Measurements from ENCODE around the gene NR2F1-AS1. TPM values are rescaled to one million over a fixed set of nuclear protein-coding genes. Genes with fewer than 3 reads are reported as not detected.

Gene NR2F1-AS1
- total and polyA plus RNA-seq, 2 experiments from 2014 or later = 0.59 to 4.5 TPM

- TF ChIP-seq, protein P1, sequence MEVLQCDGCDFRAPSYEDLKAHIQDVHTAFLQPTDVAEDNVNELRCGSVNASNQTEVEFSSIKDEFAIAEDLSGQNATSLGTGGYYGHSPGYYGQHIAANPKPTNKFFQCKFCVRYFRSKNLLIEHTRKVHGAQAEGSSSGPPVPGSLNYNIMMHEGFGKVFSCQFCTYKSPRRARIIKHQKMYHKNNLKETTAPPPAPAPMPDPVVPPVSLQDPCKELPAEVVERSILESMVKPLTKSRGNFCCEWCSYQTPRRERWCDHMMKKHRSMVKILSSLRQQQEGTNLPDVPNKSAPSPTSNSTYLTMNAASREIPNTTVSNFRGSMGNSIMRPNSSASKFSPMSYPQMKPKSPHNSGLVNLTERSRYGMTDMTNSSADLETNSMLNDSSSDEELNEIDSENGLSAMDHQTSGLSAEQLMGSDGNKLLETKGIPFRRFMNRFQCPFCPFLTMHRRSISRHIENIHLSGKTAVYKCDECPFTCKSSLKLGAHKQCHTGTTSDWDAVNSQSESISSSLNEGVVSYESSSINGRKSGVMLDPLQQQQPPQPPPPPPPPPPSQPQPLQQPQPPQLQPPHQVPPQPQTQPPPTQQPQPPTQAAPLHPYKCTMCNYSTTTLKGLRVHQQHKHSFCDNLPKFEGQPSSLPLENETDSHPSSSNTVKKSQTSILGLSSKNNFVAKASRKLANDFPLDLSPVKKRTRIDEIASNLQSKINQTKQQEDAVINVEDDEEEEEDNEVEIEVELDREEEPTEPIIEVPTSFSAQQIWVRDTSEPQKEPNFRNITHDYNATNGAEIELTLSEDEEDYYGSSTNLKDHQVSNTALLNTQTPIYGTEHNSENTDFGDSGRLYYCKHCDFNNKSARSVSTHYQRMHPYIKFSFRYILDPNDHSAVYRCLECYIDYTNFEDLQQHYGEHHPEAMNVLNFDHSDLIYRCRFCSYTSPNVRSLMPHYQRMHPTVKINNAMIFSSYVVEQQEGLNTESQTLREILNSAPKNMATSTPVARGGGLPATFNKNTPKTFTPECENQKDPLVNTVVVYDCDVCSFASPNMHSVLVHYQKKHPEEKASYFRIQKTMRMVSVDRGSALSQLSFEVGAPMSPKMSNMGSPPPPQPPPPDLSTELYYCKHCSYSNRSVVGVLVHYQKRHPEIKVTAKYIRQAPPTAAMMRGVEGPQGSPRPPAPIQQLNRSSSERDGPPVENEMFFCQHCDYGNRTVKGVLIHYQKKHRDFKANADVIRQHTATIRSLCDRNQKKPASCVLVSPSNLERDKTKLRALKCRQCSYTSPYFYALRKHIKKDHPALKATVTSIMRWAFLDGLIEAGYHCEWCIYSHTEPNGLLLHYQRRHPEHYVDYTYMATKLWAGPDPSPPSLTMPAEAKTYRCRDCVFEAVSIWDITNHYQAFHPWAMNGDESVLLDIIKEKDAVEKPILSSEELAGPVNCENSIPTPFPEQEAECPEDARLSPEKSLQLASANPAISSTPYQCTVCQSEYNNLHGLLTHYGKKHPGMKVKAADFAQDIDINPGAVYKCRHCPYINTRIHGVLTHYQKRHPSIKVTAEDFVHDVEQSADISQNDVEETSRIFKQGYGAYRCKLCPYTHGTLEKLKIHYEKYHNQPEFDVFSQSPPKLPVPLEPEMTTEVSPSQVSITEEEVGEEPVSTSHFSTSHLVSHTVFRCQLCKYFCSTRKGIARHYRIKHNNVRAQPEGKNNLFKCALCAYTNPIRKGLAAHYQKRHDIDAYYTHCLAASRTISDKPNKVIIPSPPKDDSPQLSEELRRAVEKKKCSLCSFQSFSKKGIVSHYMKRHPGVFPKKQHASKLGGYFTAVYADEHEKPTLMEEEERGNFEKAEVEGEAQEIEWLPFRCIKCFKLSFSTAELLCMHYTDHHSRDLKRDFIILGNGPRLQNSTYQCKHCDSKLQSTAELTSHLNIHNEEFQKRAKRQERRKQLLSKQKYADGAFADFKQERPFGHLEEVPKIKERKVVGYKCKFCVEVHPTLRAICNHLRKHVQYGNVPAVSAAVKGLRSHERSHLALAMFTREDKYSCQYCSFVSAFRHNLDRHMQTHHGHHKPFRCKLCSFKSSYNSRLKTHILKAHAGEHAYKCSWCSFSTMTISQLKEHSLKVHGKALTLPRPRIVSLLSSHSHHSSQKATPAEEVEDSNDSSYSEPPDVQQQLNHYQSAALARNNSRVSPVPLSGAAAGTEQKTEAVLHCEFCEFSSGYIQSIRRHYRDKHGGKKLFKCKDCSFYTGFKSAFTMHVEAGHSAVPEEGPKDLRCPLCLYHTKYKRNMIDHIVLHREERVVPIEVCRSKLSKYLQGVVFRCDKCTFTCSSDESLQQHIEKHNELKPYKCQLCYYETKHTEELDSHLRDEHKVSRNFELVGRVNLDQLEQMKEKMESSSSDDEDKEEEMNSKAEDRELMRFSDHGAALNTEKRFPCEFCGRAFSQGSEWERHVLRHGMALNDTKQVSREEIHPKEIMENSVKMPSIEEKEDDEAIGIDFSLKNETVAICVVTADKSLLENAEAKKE (CRISPR knock-in tag; IDR thresholded peaks at IDR 0.05) = no peak
- TF ChIP-seq POLR2AphosphoS5 (IDR thresholded peaks at IDR 0.05; ENCODE audit: low read depth) = no peak
- no peak for TF ChIP-seq STAT1 (IDR thresholded peaks at IDR 0.05; ENCODE audit: unreplicated experiment)
- TF ChIP-seq EZH2phosphoT487 (IDR thresholded peaks at IDR 0.05; ENCODE audit: unreplicated experiment) = no peak
Observed at GRCh38 chr5:93452255-93452654, 128.8 kb downstream of the NR2F1-AS1 start (continued).

DNA sequence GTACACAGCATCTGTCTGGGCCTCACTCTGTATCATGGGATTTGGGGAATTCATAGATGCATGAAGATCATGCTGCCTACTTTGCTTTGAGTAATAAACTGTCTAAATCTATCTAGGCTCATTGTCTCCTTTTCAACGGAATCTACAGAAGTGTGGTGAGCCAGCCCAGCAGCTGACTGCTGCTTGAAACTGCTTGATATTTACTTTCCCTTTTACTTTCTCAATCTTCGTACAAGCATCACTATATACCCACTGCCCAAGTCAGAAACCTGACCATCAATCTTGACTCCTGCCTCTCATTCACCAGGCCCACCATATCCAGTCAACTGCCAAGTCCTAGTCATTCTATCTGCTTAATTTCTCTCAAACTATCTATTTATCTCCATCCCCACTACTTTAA is 142.9 kb downstream of the NR2F1-AS1 start:
- Histone ChIP-seq H3K27ac (ENCODE audit: low read depth) (no peak overlapping the region), H3K9me2 (ENCODE audit: insufficient read depth) (0 out of 2 replicates have a peak, but pooled peaks cover 7% of the 10 kb centered on the region), H4K20me1 (replicated peaks; ENCODE audit: insufficient read depth) (no peaks in the 10 kb centered on the region), H3K36me3 (ENCODE audit: insufficient read depth) (peaks cover 5% of the 10 kb centered on the region; the same call in 1 of the 2 replicates), H2AFZ (no peak overlapping the region), H3K4me2 (no peak overlapping the region), H3K79me2 (replicated peaks; ENCODE audit: insufficient read depth) (no peaks in the 10 kb centered on the region), H3K4me3 (no peak overlapping the region), H3K4me1 (ENCODE audit: insufficient read depth) (no peaks in the 10 kb centered on the region), H3K27me3 (ENCODE audit: insufficient read depth) (no peaks in the 10 kb centered on the region), H3F3A (replicated peaks; ENCODE audit: low read depth) (no peaks in the 10 kb centered on the region)
- no peak for DNase-seq (ENCODE audit: low spot score)
- Mint-ChIP-seq H3K36me3 (ENCODE audit: low read depth) (peaks cover 19% of the 10 kb centered on the region; the same call in 2 of the 3 replicates), H3K4me3 (no peak overlapping the region), H3K27me3 (ENCODE audit: insufficient read depth, low read depth, poor library complexity) (no peaks in the 10 kb centered on the region), H3K4me1 (no peaks in the 10 kb centered on the region), H3K9me3 (peaks cover 28% of the 10 kb centered on the region), H3K27ac (no peak overlapping the region)
- no peak for ATAC-seq
- TF ChIP-seq EZH2 (IDR thresholded peaks at IDR 0.05; ENCODE audit: low read depth, unreplicated experiment) (no peak), CREB1 (CRISPR knock-in tag; IDR thresholded peaks at IDR 0.05; ENCODE audit: low read depth) (no peak), ZNF331 (CRISPR knock-in tag; IDR thresholded peaks at IDR 0.05; ENCODE audit: low read depth) (no peak), REST (IDR thresholded peaks at IDR 0.05; ENCODE audit: unreplicated experiment) (no peak), EZH2phosphoT487 (IDR thresholded peaks at IDR 0.05; ENCODE audit: unreplicated experiment) (no peak), NANOG (IDR thresholded peaks at IDR 0.05; ENCODE audit: borderline replicate concordance) (no peak)
- TF ChIP-seq, protein P2, sequence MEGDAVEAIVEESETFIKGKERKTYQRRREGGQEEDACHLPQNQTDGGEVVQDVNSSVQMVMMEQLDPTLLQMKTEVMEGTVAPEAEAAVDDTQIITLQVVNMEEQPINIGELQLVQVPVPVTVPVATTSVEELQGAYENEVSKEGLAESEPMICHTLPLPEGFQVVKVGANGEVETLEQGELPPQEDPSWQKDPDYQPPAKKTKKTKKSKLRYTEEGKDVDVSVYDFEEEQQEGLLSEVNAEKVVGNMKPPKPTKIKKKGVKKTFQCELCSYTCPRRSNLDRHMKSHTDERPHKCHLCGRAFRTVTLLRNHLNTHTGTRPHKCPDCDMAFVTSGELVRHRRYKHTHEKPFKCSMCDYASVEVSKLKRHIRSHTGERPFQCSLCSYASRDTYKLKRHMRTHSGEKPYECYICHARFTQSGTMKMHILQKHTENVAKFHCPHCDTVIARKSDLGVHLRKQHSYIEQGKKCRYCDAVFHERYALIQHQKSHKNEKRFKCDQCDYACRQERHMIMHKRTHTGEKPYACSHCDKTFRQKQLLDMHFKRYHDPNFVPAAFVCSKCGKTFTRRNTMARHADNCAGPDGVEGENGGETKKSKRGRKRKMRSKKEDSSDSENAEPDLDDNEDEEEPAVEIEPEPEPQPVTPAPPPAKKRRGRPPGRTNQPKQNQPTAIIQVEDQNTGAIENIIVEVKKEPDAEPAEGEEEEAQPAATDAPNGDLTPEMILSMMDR (conservative IDR thresholded peaks at IDR 0.05; ENCODE audit: low read depth in 2 of 2) = no peak
- TF ChIP-seq, protein P3, sequence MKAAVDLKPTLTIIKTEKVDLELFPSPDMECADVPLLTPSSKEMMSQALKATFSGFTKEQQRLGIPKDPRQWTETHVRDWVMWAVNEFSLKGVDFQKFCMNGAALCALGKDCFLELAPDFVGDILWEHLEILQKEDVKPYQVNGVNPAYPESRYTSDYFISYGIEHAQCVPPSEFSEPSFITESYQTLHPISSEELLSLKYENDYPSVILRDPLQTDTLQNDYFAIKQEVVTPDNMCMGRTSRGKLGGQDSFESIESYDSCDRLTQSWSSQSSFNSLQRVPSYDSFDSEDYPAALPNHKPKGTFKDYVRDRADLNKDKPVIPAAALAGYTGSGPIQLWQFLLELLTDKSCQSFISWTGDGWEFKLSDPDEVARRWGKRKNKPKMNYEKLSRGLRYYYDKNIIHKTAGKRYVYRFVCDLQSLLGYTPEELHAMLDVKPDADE (IDR thresholded peaks at IDR 0.05) = no peak
